Measurements from ENCODE around the gene ENTHD1. TPM values are rescaled to one million over a fixed set of nuclear protein-coding genes. Genes with fewer than 3 reads are reported as not detected.

ENTHD1 gene
- polyA plus RNA-seq, 1 donor from 2014 or later, result not detected

DNA sequence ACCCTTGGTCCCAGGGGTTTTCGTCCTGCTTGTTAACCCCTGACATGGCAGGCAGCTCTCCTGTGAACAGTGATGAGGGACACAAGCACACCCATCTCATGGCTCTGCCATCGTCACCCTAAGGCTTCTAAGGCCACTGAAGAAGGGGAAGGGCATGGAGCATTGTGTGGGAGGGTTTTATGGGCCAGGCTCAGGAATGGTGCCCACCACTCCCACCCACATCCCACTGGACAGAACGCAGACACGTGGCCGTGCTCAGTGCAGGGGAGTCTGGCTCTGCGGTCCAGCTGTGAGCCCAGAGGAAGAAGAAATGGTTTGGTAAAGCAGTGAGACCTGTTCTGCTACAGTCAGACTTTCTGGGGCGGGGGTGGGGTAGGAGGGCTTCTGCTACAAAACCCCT lies 193.0 kb downstream of the ENTHD1 start:
- Histone ChIP-seq H3K4me3 (ENCODE audit: low read length) (no peak overlapping the region), H3K9ac (ENCODE audit: low read length) (no peak overlapping the region), H3K36me3 (ENCODE audit: insufficient read depth, low read length) (no peaks in the 10 kb centered on the region), H3K4me2 (ENCODE audit: low read length) (no peak overlapping the region), H3K27me3 (ENCODE audit: insufficient read depth, low read depth, low read length) (no peaks in the 10 kb centered on the region), H3K27ac (ENCODE audit: low read length) (no peak overlapping the region), H4K20me1 (ENCODE audit: insufficient read depth) (no peaks in the 10 kb centered on the region), H3K9me3 (ENCODE audit: low read length) (no peaks in the 10 kb centered on the region), H3K79me2 (replicated peaks; ENCODE audit: insufficient read depth, low read length) (no peaks in the 10 kb centered on the region), H3K9me2 (ENCODE audit: insufficient read depth, low read length) (no peaks in the 10 kb centered on the region), H2AFZ (ENCODE audit: low read depth, low read length) (no peak overlapping the region), H3F3A (ENCODE audit: insufficient read depth, low read length, poor library complexity, severe bottlenecking) (no peaks in the 10 kb centered on the region)
- TF ChIP-seq RAD21 (conservative IDR thresholded peaks at IDR 0.05) (no peak), EP300 (conservative IDR thresholded peaks at IDR 0.05; ENCODE audit: poor library complexity, severe bottlenecking) (no peak), SMC3 (conservative IDR thresholded peaks at IDR 0.05; ENCODE audit: poor library complexity) (no peak), POLR2AphosphoS5 (IDR thresholded peaks at IDR 0.05) (no peak), MXI1 (conservative IDR thresholded peaks at IDR 0.05; ENCODE audit: poor library complexity, severe bottlenecking) (no peak), EZH2 (IDR thresholded peaks at IDR 0.05; ENCODE audit: borderline replicate concordance, insufficient read depth, low read length, poor library complexity, severe bottlenecking) (no peak), TAF1 (IDR thresholded peaks at IDR 0.05; ENCODE audit: low read depth) (no peak)
- TF ChIP-seq, protein P1, sequence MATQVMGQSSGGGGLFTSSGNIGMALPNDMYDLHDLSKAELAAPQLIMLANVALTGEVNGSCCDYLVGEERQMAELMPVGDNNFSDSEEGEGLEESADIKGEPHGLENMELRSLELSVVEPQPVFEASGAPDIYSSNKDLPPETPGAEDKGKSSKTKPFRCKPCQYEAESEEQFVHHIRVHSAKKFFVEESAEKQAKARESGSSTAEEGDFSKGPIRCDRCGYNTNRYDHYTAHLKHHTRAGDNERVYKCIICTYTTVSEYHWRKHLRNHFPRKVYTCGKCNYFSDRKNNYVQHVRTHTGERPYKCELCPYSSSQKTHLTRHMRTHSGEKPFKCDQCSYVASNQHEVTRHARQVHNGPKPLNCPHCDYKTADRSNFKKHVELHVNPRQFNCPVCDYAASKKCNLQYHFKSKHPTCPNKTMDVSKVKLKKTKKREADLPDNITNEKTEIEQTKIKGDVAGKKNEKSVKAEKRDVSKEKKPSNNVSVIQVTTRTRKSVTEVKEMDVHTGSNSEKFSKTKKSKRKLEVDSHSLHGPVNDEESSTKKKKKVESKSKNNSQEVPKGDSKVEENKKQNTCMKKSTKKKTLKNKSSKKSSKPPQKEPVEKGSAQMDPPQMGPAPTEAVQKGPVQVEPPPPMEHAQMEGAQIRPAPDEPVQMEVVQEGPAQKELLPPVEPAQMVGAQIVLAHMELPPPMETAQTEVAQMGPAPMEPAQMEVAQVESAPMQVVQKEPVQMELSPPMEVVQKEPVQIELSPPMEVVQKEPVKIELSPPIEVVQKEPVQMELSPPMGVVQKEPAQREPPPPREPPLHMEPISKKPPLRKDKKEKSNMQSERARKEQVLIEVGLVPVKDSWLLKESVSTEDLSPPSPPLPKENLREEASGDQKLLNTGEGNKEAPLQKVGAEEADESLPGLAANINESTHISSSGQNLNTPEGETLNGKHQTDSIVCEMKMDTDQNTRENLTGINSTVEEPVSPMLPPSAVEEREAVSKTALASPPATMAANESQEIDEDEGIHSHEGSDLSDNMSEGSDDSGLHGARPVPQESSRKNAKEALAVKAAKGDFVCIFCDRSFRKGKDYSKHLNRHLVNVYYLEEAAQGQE (IDR thresholded peaks at IDR 0.05; ENCODE audit: borderline replicate concordance), result no peak
- TF ChIP-seq, protein P2, sequence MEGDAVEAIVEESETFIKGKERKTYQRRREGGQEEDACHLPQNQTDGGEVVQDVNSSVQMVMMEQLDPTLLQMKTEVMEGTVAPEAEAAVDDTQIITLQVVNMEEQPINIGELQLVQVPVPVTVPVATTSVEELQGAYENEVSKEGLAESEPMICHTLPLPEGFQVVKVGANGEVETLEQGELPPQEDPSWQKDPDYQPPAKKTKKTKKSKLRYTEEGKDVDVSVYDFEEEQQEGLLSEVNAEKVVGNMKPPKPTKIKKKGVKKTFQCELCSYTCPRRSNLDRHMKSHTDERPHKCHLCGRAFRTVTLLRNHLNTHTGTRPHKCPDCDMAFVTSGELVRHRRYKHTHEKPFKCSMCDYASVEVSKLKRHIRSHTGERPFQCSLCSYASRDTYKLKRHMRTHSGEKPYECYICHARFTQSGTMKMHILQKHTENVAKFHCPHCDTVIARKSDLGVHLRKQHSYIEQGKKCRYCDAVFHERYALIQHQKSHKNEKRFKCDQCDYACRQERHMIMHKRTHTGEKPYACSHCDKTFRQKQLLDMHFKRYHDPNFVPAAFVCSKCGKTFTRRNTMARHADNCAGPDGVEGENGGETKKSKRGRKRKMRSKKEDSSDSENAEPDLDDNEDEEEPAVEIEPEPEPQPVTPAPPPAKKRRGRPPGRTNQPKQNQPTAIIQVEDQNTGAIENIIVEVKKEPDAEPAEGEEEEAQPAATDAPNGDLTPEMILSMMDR (IDR thresholded peaks at IDR 0.05; ENCODE audit: poor library complexity, severe bottlenecking), result no peak

DNA sequence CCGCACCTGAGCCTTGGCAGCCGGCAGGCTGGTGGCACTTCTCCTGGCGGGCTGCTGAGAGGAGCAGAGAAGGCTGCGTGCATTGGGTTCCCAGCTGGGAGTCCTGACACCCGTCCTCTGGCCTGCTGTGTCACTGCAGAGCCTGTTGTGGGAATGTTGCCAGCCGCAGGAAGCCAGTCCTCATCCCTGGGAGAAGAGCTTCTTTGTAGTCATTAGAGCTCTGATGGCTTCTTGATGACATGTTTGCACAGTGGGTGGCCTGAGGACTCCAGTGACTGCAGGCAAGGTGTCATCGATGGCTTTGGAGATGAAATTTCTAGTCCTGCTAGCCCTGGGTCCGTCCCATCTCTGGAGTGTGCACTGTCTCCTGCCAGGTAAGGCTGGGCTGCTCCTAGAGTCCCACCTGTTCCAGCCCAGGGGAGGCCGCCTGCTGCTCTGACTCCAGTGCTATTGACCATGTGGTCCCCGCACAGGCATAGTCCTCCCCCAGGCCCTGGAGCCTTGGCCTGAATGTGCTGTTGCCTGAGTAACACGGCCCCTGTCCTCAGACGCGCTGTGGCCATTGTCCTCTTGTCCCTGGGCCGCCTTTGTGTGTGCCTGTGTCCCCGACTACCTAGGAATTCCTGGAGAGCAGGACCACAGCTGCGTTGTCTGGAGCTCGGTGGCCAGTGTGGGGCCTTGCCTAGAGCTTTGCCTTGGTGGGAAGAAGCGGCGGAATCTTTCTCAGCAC lies 193.8 kb downstream of the ENTHD1 start:
- no peak overlapping the region for H3K27ac ChIP-seq (ENCODE audit: low read length)
- no peaks in the 10 kb centered on the region for H3K36me3 ChIP-seq (ENCODE audit: insufficient read depth, low read length)
- no peak overlapping the region for H3K9ac ChIP-seq (ENCODE audit: low read length)
- H3K79me2 ChIP-seq (replicated peaks; ENCODE audit: insufficient read depth, low read length), result no peaks in the 10 kb centered on the region
- no peaks in the 10 kb centered on the region for H3K27me3 ChIP-seq (ENCODE audit: insufficient read depth, low read depth, low read length)
- H3K4me2 ChIP-seq (ENCODE audit: low read length), result no peak overlapping the region
- H2AFZ ChIP-seq (ENCODE audit: low read depth, low read length), result no peak overlapping the region
- H3F3A ChIP-seq (ENCODE audit: insufficient read depth, low read length, poor library complexity, severe bottlenecking), result no peaks in the 10 kb centered on the region
- no peaks in the 10 kb centered on the region for H4K20me1 ChIP-seq (ENCODE audit: insufficient read depth)
- H3K9me3 ChIP-seq (ENCODE audit: low read length), result no peaks in the 10 kb centered on the region
- H3K9me2 ChIP-seq (ENCODE audit: insufficient read depth, low read length), result no peaks in the 10 kb centered on the region
- H3K4me3 ChIP-seq (ENCODE audit: low read length), result no peak overlapping the region
- no peak for TF ChIP-seq SMC3 (conservative IDR thresholded peaks at IDR 0.05; ENCODE audit: poor library complexity)
- no peak for TF ChIP-seq RAD21 (conservative IDR thresholded peaks at IDR 0.05)
- TF ChIP-seq, protein P2 (IDR thresholded peaks at IDR 0.05; ENCODE audit: poor library complexity, severe bottlenecking), result no peak
- TF ChIP-seq TAF1 (IDR thresholded peaks at IDR 0.05; ENCODE audit: low read depth), result no peak
- TF ChIP-seq EZH2 (IDR thresholded peaks at IDR 0.05; ENCODE audit: borderline replicate concordance, insufficient read depth, low read length, poor library complexity, severe bottlenecking), result no peak
- TF ChIP-seq EP300 (conservative IDR thresholded peaks at IDR 0.05; ENCODE audit: poor library complexity, severe bottlenecking), result no peak
- no peak for TF ChIP-seq POLR2AphosphoS5 (IDR thresholded peaks at IDR 0.05)
- no peak for TF ChIP-seq MXI1 (conservative IDR thresholded peaks at IDR 0.05; ENCODE audit: poor library complexity, severe bottlenecking)
- TF ChIP-seq, protein P1 (IDR thresholded peaks at IDR 0.05; ENCODE audit: borderline replicate concordance), result no peak
